Rectal smooth muscle tissue (tissue), 1 donor: Measurements from ENCODE around the gene IER5L.
"Not testable (repeated sequence)": the region's sequence is repeated elsewhere in the genome, so short reads cannot be mapped to it uniquely, and the experiment has no call there.

Source experiments
- H3K27ac ChIP-seq: one replicate; pipeline ENCODE4 v1.7.0; 2013; ENCODE audit warnings: low read depth, low read length, inconsistent platforms
- H3K27me3 ChIP-seq: one replicate; pipeline ENCODE4 v1.7.0; 2013; ENCODE audit warnings: low read length; ENCODE audit not compliant: control insufficient read depth, insufficient read depth
- H3K36me3 ChIP-seq: one replicate; pipeline ENCODE4 v1.7.0; 2013; ENCODE audit warnings: low read length; ENCODE audit not compliant: control insufficient read depth, insufficient read depth
- H3K4me1 ChIP-seq: one replicate; pipeline ENCODE4 v1.7.0; 2013; ENCODE audit warnings: low read length; ENCODE audit not compliant: control insufficient read depth, insufficient read depth
- H3K4me3 ChIP-seq: one replicate; pipeline ENCODE4 v1.7.0; 2013; ENCODE audit warnings: low read length
- H3K9ac ChIP-seq: one replicate; pipeline ENCODE4 v1.7.0; 2013; ENCODE audit warnings: low read length

Gene IER5L

DNA sequence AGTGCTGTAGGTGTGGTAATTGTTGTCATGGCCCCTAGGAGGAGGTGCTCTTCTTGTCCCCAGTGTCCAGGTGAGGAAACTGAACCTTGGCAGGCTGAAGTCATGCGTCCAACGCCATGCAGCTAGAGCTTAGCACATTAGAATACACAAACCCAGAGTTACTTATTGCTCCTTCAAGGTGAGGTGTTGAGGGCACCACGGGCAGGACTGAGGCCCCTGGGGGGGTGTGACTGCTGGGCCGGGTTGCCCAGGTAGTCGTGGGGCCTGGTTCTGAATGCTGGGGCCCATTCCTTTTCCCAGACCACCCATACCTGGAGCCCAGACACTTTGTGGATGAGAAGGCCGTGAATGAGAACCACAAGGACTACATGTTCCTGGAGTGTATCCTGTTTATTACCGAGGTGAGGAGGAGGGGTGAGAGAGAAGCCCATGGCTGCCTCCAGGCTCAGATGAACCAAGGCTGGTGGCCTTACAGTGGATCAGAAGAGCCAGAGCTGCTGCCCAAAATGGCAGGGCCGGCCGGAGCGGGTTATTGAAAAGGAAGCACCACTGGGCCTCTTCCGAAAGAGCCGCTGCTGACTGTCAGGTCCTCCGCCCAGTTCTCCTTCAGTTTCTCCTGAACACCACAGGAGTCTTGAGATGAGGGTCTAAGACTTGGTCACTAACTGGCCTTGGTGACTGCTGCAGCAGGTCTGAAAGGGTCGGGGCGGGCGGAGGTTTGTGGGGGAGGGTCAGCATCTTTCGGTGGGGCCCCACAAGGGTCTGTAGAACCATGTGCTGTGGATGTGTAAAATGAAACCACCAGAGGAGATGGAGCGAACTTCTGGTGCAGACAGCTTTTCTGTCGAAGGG is 40.5 kb downstream of the IER5L start:
- Histone ChIP-seq H3K9ac (no peak overlapping the region), H3K36me3 (peaks cover 8% of the 10 kb centered on the region), H3K4me1 (peaks cover 38% of the 10 kb centered on the region), H3K4me3 (no peak overlapping the region), H3K27ac (peak overlapping the region; percentile 100), H3K27me3 (no peaks in the 10 kb centered on the region)

DNA sequence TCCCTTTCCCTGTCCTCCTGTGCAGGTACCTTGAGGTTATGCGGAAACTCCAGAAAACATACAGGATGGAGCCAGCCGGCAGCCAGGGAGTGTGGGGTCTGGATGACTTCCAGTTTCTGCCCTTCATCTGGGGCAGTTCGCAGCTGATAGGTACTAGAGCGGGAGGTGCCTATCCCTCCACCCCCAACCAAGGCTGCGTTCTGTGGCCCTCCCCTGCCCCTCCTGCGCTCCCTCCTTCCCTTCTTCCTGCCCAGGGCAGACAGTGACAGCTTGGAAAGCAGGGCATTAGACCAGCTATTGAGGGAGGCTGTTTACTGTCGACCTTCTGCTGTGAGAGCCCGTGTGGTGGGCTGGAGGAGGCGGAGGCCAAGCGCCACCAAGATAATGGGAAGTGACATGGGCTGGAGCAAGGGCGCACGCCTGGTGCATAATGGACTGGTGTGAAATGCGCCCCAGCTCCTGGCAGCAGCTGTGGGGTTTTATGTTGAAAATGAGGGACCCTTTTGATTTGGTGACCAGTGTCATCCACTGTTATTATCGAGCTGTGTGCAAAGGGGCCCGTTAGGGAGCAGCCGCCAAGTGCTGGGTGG is 41.5 kb downstream of the IER5L start:
- peaks cover 8% of the 10 kb centered on the region for H3K36me3 ChIP-seq
- H3K27me3 ChIP-seq = no peaks in the 10 kb centered on the region
- no peak overlapping the region for H3K27ac ChIP-seq
- no peak overlapping the region for H3K4me3 ChIP-seq
- H3K4me1 ChIP-seq = peaks cover 30% of the 10 kb centered on the region
- H3K9ac ChIP-seq = no peak overlapping the region

DNA sequence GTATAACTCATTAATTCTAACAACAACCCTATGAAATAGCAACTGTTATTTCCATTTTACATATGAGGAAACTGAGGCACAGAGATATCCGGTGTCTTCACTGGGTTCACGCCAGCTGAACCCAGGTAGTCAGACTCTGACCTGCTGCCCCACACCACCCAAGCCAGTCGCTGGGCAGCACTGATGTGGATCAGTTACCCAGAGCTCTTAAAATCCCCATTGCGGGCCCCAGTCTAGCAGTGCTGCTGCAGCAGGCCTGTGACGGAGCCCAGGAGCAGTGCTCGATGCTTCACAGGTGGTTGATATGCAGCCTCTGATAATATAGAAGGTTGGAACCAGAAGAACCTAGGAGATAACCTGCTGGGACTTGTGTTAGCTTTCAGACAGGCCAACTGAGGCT is 42.6 kb downstream of the IER5L start:
- H3K36me3 ChIP-seq = peaks cover 15% of the 10 kb centered on the region
- H3K4me1 ChIP-seq = peaks cover 21% of the 10 kb centered on the region
- H3K9ac ChIP-seq = no peak overlapping the region
- no peak overlapping the region for H3K27ac ChIP-seq
- H3K27me3 ChIP-seq = no peaks in the 10 kb centered on the region
- no peak overlapping the region for H3K4me3 ChIP-seq

DNA sequence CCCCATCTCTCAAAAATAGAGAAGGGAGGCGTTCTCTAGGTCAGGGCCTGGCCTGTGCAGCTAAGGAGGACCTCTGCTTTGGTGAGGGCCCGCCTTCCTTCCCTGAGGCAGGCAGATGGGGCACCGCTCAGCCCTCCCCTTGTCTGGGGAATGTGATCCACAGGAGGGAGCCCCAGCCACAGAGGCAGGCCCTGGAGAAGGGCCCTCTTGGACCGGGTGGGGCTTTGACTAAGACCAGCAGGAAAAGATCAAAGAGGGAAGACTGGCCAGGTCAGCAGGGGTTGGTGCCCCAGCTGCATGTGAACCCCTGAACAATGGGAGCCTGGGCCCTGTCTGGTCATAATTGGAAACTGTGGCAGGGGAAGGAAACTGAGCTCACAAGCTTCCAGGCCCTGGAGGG is 45.0 kb downstream of the IER5L start:
- H3K27me3 ChIP-seq = no peaks in the 10 kb centered on the region
- no peak overlapping the region for H3K27ac ChIP-seq
- no peak overlapping the region for H3K4me3 ChIP-seq
- peaks cover 2% of the 10 kb centered on the region for H3K4me1 ChIP-seq
- H3K9ac ChIP-seq = no peak overlapping the region
- H3K36me3 ChIP-seq = peaks cover 17% of the 10 kb centered on the region

DNA sequence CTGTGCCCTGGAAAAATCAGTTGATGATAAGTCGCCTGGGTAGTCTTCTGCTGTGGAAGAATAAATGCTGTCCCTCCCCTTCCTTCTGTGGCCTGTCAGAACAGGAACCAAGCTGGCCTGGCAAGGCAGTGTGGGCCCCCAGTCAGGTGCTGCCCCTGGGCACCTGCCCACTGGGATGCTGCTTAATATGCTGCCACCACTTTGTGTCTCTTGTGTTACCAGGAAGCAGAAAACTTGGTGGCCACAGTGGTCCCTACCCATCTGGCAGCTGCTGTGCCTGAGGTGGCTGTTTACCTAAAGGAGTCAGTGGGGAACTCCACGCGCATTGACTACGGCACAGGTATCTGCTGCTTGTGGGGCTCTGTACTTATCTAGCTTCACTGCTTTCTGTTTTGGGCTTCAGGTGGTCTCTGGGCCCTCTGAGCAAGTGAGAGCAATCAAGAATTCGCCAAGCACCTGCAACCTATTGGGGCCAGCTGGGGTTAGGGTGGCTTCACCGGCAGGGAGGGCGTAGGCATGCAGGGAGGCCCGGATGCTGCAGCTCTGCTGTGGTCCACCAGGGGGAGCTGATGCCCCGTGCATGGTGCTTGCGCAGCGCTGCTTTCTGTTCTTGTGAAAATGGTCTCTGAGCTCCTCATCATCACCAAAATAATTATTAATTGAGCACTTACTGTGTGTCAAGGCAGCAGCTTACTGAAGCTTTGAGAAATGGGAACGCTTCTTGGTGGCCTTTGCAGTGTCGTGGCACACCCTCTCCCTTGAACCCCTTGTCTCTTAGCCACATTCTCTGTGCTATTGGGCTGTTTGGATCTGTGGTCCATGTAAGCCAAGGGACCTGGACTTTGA is 46.5 kb downstream of the IER5L start:
- Histone ChIP-seq H3K27ac (no peak overlapping the region), H3K4me3 (no peak overlapping the region), H3K36me3 (peaks cover 22% of the 10 kb centered on the region), H3K9ac (peak overlapping the region; percentile 6), H3K4me1 (no peaks in the 10 kb centered on the region), H3K27me3 (no peaks in the 10 kb centered on the region)

DNA sequence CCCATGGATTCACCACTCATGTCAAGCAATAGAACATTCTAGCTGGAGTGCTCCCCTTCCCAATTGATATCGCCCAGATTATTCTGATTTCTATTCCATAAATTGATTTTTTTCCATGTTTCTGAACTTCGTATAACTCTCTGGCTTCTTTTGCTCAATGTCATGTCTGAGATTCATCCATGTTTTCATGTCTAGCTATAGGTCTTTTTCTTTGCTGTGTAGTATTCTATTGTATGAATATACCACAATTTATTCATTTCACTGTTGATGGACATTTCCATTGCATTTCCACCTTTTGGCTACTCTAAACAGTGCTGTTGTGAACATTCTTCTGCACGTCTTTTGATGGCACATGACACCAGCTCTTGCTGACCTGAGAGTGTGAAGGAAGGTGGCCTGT is 47.3 kb downstream of the IER5L start:
- Histone ChIP-seq H3K27ac (no peak overlapping the region), H3K36me3 (peaks cover 18% of the 10 kb centered on the region), H3K4me1 (no peaks in the 10 kb centered on the region), H3K4me3 (no peak overlapping the region), H3K9ac (no peak overlapping the region), H3K27me3 (no peaks in the 10 kb centered on the region)

DNA sequence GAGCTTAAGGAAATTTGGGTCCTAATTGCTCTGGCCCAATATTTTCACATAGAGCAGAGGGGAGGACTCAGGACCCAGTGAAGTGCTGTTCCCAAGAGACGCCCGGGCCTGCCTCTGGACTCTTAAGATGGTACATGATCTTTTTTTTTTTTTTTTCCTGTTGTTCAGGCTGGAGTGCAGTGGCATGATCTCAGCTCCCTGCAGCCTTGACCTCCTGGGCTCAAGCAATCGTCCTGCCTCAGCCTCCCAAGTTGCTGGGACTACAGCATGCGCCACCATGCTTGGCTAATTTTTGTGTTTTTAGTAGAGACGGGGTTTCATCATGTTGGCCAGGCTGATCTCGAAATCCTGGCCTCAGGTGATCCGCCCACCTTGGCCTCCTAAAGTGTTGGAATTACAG is 47.8 kb downstream of the IER5L start:
- H3K4me1 ChIP-seq, H3K27me3 ChIP-seq, H3K9ac ChIP-seq, H3K4me3 ChIP-seq, H3K27ac ChIP-seq: not testable (repeated sequence)
- peaks cover 18% of the 10 kb centered on the region for H3K36me3 ChIP-seq

DNA sequence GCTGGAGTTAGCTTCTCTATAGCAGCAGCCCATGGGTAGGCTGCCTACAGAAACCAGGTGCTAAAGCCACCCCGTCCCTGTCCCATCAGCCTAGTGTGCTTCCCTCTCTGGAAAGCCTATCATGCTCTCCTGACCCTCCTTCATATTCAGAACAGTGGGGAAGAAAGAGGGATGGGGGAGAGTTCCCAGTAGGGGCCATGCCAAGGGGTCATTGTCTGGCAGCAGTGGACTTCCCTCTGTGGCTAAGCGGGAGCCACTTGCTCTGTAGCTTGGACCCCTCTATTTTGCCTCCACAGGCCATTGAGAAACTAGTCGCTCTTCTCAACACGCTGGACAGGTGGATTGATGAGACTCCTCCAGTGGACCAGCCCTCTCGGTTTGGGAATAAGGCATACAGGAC is 49.4 kb downstream of the IER5L start:
- peaks cover 20% of the 10 kb centered on the region for H3K36me3 ChIP-seq
- no peak overlapping the region for H3K4me3 ChIP-seq
- no peak overlapping the region for H3K27ac ChIP-seq
- no peak overlapping the region for H3K9ac ChIP-seq
- H3K4me1 ChIP-seq = no peaks in the 10 kb centered on the region
- no peaks in the 10 kb centered on the region for H3K27me3 ChIP-seq

DNA sequence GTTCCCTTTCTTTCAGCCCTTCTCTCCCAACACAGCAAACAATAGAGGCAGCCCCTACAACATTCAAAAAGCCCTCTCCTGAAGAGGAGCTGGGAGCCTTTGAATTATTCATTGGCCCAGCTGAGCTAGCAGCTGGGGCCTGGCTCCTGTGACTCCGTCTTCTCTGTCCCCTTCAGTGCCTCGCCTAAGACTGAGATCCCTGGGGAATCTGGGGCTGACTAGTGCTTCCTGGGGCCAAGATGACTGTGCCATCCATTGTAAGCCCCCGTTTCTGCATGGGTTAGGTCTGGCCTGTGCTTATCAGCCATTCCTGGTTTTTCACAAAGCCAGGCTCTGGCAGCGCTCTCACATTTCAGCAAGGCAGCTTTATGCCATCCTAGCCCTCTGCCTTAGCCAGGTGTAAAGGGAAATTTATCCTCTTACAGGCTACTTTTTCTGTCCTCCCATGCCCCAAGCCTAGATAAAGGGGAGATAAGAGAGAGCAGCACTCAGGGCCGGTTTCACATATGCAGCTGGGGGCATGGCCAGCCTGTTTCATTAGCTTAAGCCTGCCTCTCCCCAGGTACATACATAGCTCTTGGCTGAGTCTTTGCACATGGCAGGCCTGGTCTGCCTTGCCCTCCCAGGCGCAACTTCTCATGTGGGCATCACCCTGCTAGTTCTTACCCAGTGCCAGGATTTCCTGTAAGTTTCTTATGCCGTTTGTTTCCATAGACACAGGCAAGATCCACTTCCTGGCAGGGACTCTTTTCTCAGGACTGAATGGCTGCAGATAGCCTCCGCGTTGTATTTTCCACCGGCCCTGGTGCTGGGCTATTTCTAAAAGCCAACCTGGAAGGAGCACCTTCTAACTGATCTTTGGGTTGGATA is 51.1 kb downstream of the IER5L start:
- H3K27ac ChIP-seq = no peak overlapping the region
- no peaks in the 10 kb centered on the region for H3K4me1 ChIP-seq
- no peak overlapping the region for H3K4me3 ChIP-seq
- no peak overlapping the region for H3K9ac ChIP-seq
- H3K36me3 ChIP-seq = peaks cover 27% of the 10 kb centered on the region
- no peaks in the 10 kb centered on the region for H3K27me3 ChIP-seq
